CD14-positive monocyte (primary cell): Measurements from ENCODE around the gene CMPK2. TPM values are rescaled to one million over a fixed set of nuclear protein-coding genes. Genes with fewer than 3 reads are reported as not detected.
"Not testable (repeated sequence)": the region's sequence is repeated elsewhere in the genome, so short reads cannot be mapped to it uniquely, and the experiment has no call there.

Experiments
- DNase-seq, 3 donors: peaks; one replicate each; pipeline ENCODE4 v3.0.0-alpha.2; 2011 to 2022
- H2AFZ ChIP-seq: 2 replicates; pipeline ENCODE4 v1.6.0; 2012; ENCODE audit warnings: mild to moderate bottlenecking, low read depth, low read length, inconsistent platforms; ENCODE audit not compliant: insufficient read depth, poor library complexity, severe bottlenecking
- H3K27ac ChIP-seq, 2 donors: 1 replicate in 1 of 2; 2 replicates in 1 of 2; pipeline ENCODE4 v1.5.1; 2012 to 2013; ENCODE audit warnings: low read length in 2 of 2, control low read depth in 1 of 2, inconsistent platforms in 1 of 2, low read depth in 1 of 2, mild to moderate bottlenecking in 1 of 2
- H3K27me3 ChIP-seq, 2 donors: one replicate each; pipeline versions ENCODE4 v1.6.0 to v1.6.1; 2011 to 2013; ENCODE audit warnings: low read length in 2 of 2; ENCODE audit not compliant: control insufficient read depth in 2 of 2, insufficient read depth in 2 of 2
- H3K36me3 ChIP-seq, 2 donors: replicated peaks in 1 of 2; 1 replicate in 1 of 2; 2 replicates in 1 of 2; pipeline versions ENCODE4 v1.5.1 to v1.6.1; 2012 to 2013; ENCODE audit warnings: low read length in 2 of 2, control low read depth in 1 of 2, inconsistent platforms in 1 of 2, mild to moderate bottlenecking in 1 of 2; ENCODE audit not compliant: insufficient read depth in 2 of 2, control insufficient read depth in 1 of 2
- H3K4me1 ChIP-seq, 2 donors: 1 replicate in 1 of 2; 2 replicates in 1 of 2; pipeline versions ENCODE4 v1.5.1 to v1.6.1; 2012 to 2013; ENCODE audit warnings: low read length in 2 of 2, control low read depth in 1 of 2, inconsistent platforms in 1 of 2, mild to moderate bottlenecking in 1 of 2, moderate library complexity in 1 of 2; ENCODE audit not compliant: insufficient read depth in 2 of 2, control insufficient read depth in 1 of 2
- H3K4me2 ChIP-seq: replicated peaks from 2 replicates; pipeline ENCODE3; 2012; ENCODE audit warnings: low read length, moderate library complexity, mild to moderate bottlenecking; ENCODE audit not compliant: poor library complexity, severe bottlenecking; ENCODE audit errors: extremely low read depth
- H3K4me3 ChIP-seq, 3 experiments: fragments of 200-600 bp in 1 of 3; sonication (generic) in 1 of 3; replicated peaks in 1 of 3; 1 replicate in 2 of 3; 2 replicates in 1 of 3; pipeline ENCODE4 v1.5.1; 2011 to 2013; ENCODE audit warnings: low read length in 3 of 3, mild to moderate bottlenecking in 3 of 3, control low read depth in 2 of 3, low read depth in 2 of 3, inconsistent platforms in 1 of 3, moderate library complexity in 1 of 3
- H3K79me2 ChIP-seq: 2 replicates; pipeline ENCODE4 v1.6.0; 2012; ENCODE audit warnings: mild to moderate bottlenecking, control low read depth, inconsistent platforms, low read length, moderate library complexity; ENCODE audit not compliant: insufficient read depth
- H3K9ac ChIP-seq: 2 replicates; pipeline ENCODE4 v1.6.0; 2017; ENCODE audit warnings: low read length, mild to moderate bottlenecking; ENCODE audit not compliant: insufficient read depth, poor library complexity, severe bottlenecking
- H3K9me3 ChIP-seq, 2 donors: replicated peaks in 1 of 2; 1 replicate in 1 of 2; 2 replicates in 1 of 2; pipeline versions ENCODE4 v1.5.1 to v1.6.1; 2012 to 2013; ENCODE audit warnings: low read length in 2 of 2, control low read depth in 1 of 2; ENCODE audit not compliant: control insufficient read depth in 1 of 2, insufficient read depth in 1 of 2
- H4K20me1 ChIP-seq: 2 replicates; pipeline ENCODE4 v1.6.0; 2012; ENCODE audit warnings: mild to moderate bottlenecking, low read length, control low read depth, moderate library complexity; ENCODE audit not compliant: insufficient read depth
- H3K27ac Mint-ChIP-seq, 7 donors: one replicate each; pipeline ENCODE4 v1.8.0; 2020; ENCODE audit warnings: mild to moderate bottlenecking in 7 of 7, mixed read lengths in 7 of 7, moderate library complexity in 6 of 7, inconsistent platforms in 2 of 7
- H3K27me3 Mint-ChIP-seq, 3 donors: one replicate each; pipeline ENCODE4 v1.8.0; 2021 to 2022; ENCODE audit warnings: low read depth in 3 of 3, mild to moderate bottlenecking in 3 of 3, mixed read lengths in 3 of 3, moderate library complexity in 3 of 3, inconsistent platforms in 1 of 3
- H3K36me3 Mint-ChIP-seq, 2 donors: one replicate each; pipeline ENCODE4 v1.8.0; 2020; ENCODE audit warnings: mixed read lengths in 2 of 2, inconsistent platforms in 1 of 2, mild to moderate bottlenecking in 1 of 2
- H3K4me1 Mint-ChIP-seq: one replicate; pipeline ENCODE4 v1.8.0; 2020; ENCODE audit warnings: mild to moderate bottlenecking, mixed read lengths
- H3K4me3 Mint-ChIP-seq, 2 donors: one replicate each; pipeline ENCODE4 v1.8.0; 2020; ENCODE audit warnings: mild to moderate bottlenecking in 2 of 2, mixed read lengths in 2 of 2, moderate library complexity in 1 of 2
- H3K9me3 Mint-ChIP-seq, 7 donors: one replicate each; pipeline ENCODE4 v1.8.0; 2020 to 2022; ENCODE audit warnings: mixed read lengths in 7 of 7, mild to moderate bottlenecking in 6 of 7, moderate library complexity in 6 of 7, inconsistent platforms in 2 of 7
- WGBS: methylation state at CpG from one replicate; pipeline ENCODE4 v1.1.5; 2013; ENCODE audit warnings: missing lambda C conversion rate; ENCODE audit not compliant: insufficient coverage; 5-methylcytosine and 5-hydroxymethylcytosine counted together
- intact Hi-C, 2 donors: fragments of 100-400 bp; cut with micrococcal nuclease; formaldehyde crosslinking; loops; one replicate each; pipeline versions ENCODE4 v1.15.0 to v1.15.1; 2023
- polyA plus RNA-seq, 3 donors: library from polyadenylated mRNA; depleted of rRNA in 1 of 3; unstranded in 2 of 3; stranded (reverse) in 1 of 3; fragments of 300-500 nt in 2 of 3; fragments of >200 nt in 1 of 3; fragmentation: Illumina TruSeq in 2 of 3; gene quantifications; 1 replicate in 2 of 3; 2 replicates in 1 of 3; pipeline ENCODE4 v1.2.3, GENCODE V29; 2012 to 2021
- TF ChIP-seq, protein P1 (sequence below): fragments of 200-600 bp; IDR thresholded peaks from one replicate; pipeline ENCODE4 v1.8.0; 2022; ENCODE audit warnings: antibody characterized with exemption, mild to moderate bottlenecking

Gene CMPK2
- polyA plus RNA-seq, 3 donors: 12.6 to 18.1 (median 17.0) TPM

DNA sequence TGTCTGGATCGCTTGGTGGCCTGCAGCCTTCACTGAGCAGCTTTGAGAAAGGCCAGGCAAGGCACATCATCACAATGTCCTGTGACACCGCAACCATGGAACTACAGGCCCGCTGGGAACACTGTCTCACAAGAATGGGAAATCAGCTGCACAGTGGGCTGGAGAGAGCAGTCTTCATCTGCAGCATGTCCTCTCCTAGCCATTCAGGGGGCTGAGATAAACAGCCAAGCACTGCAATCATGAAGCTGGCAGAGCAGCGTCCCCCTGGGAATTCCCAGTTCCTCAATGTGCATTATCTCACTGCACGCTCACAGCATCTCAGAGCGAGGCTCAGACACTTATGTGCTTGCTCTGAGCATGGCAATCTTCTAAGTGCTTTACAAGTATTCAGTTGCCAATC is 1.9 kb downstream of the CMPK2 start:
- Mint-ChIP-seq H3K4me3 (peak overlapping the region; percentile 80 to 89), H3K9me3 (peaks cover 19 to 31% (median 25%) of the 10 kb centered on the region in 7 donors), H3K27me3 (peaks cover 0 to 2% (median 0%) of the 10 kb centered on the region in 3 donors), H3K36me3 (peaks cover 45 to 47% of the 10 kb centered on the region in 2 donors), H3K4me1 (peaks cover 34% of the 10 kb centered on the region), H3K27ac (no peak overlapping the region)
- Histone ChIP-seq H3K79me2 (peaks cover 10% of the 10 kb centered on the region), H4K20me1 (no peaks in the 10 kb centered on the region), H3K4me2 (peak overlapping the region; percentile 76), H3K4me1 (peaks cover 23 to 25% of the 10 kb centered on the region in 2 donors), H3K9me3 (peaks cover 17 to 24% of the 10 kb centered on the region in 2 donors), H3K27ac (no peak overlapping the region), H3K27me3 (no peaks in the 10 kb centered on the region), H2AFZ (no peak overlapping the region), H3K4me3 (peak overlapping the region in 1 of 3 experiments; percentile 92), H3K9ac (no peak overlapping the region), H3K36me3 (peaks cover 42 to 48% of the 10 kb centered on the region in 2 donors)
- TF ChIP-seq, protein P1, sequence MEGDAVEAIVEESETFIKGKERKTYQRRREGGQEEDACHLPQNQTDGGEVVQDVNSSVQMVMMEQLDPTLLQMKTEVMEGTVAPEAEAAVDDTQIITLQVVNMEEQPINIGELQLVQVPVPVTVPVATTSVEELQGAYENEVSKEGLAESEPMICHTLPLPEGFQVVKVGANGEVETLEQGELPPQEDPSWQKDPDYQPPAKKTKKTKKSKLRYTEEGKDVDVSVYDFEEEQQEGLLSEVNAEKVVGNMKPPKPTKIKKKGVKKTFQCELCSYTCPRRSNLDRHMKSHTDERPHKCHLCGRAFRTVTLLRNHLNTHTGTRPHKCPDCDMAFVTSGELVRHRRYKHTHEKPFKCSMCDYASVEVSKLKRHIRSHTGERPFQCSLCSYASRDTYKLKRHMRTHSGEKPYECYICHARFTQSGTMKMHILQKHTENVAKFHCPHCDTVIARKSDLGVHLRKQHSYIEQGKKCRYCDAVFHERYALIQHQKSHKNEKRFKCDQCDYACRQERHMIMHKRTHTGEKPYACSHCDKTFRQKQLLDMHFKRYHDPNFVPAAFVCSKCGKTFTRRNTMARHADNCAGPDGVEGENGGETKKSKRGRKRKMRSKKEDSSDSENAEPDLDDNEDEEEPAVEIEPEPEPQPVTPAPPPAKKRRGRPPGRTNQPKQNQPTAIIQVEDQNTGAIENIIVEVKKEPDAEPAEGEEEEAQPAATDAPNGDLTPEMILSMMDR: no peak
- 77% methylated on average over 4 of the region's 6 CpGs for WGBS
- intact Hi-C loops: no loop called here
- DNase-seq: peak in 2 of 3 donors; percentile 10 to 52

DNA sequence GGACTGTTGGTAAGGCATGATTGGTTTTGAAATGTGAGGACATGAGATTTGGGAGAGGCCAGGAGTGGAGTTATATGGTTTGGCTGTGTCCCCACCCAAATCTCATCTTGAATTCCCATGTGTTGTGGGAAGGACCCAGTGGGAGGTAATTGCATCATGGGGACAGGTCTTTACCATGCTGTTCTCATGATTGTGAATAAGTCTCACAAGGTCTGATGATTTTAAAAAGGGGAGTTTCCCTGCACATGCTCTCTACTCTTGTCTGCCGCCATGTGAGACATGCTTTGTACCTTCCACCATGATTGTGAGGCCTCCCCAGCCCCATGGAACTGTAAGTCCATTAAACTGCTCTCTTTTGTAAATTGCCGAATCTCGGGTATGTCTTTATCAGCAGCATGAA is 5.4 kb downstream of the CMPK2 start:
- Mint-ChIP-seq H3K36me3 (peaks cover 69 to 72% of the 10 kb centered on the region in 2 donors), H3K27ac (no peak overlapping the region)

DNA sequence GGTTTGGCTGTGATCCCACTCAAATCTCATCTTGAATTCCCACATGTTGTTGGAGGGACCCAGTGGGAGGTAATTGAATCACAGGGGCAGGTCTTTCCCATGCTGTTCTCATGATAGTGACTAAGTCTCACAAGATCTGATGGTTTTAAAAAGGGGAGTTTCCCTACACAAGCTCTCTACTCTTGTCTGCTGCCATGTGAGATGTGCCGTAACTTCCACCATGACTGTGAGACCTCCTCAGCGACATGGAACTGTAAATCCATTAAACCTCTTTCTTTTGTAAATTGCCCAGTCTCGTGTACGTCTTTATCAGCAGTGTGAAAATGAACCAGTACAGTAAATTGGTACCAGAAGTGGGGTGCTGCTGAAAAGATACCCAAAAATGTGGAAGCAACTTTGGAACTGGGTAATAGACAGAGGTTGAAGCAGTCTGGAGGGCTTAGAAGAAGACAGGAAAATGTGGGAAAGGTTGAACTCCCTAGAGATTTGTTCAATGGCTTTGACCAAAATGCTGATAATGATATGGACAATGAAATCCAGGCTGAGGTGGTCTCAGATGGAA is 7.2 kb downstream of the CMPK2 start:
- H3K9ac ChIP-seq, H4K20me1 ChIP-seq, H3K27ac ChIP-seq, H3K79me2 ChIP-seq, H3K27ac Mint-ChIP-seq, H3K27me3 Mint-ChIP-seq, H3K4me3 Mint-ChIP-seq, DNase-seq, H3K4me2 ChIP-seq, intact Hi-C loops, H3K4me1 ChIP-seq, H2AFZ ChIP-seq, H3K4me3 ChIP-seq, H3K27me3 ChIP-seq: not testable (repeated sequence)
- Histone ChIP-seq H3K9me3 (peaks cover 17 to 24% of the 10 kb centered on the region in 2 donors), H3K36me3 (peaks cover 60 to 99% of the 10 kb centered on the region in 2 donors)
- whole genome bisulfite sequencing: 100% methylated on average over 1 of the region's 4 CpGs
- Mint-ChIP-seq H3K9me3 (peaks cover 22 to 32% (median 26%) of the 10 kb centered on the region in 7 donors), H3K36me3 (peaks cover 81 to 88% of the 10 kb centered on the region in 2 donors), H3K4me1 (peaks cover 16% of the 10 kb centered on the region)

More for the DNA sequence above, 5.4 kb downstream of the CMPK2 start:
- TF ChIP-seq, protein P1: no peak
- peaks cover 17 to 24% of the 10 kb centered on the region in 2 donors for H3K9me3 ChIP-seq
- H3K4me1 ChIP-seq: peaks cover 15 to 21% of the 10 kb centered on the region in 2 donors
- 94% methylated on average over 3 of the region's 3 CpGs for WGBS
- peaks cover 50 to 82% of the 10 kb centered on the region in 2 donors for H3K36me3 ChIP-seq
- peaks cover 0 to 2% (median 0%) of the 10 kb centered on the region in 3 donors for H3K27me3 Mint-ChIP-seq
- H3K9me3 Mint-ChIP-seq: peaks cover 22 to 32% (median 26%) of the 10 kb centered on the region in 7 donors
- H3K27ac ChIP-seq: no peak overlapping the region
- no peaks in the 10 kb centered on the region for H3K27me3 ChIP-seq
- H3K4me3 Mint-ChIP-seq: no peak overlapping the region
- no peaks in the 10 kb centered on the region for H4K20me1 ChIP-seq
- peaks cover 30% of the 10 kb centered on the region for H3K4me1 Mint-ChIP-seq
- no peak overlapping the region for H3K9ac ChIP-seq
- no peak overlapping the region for H3K4me2 ChIP-seq
- peaks cover 10% of the 10 kb centered on the region for H3K79me2 ChIP-seq
- intact Hi-C loops: no loop called here
- no peak overlapping the region for H3K4me3 ChIP-seq
- H2AFZ ChIP-seq: no peak overlapping the region
- no peak for DNase-seq
